ENCODE results near the gene MSX1. TPM values are rescaled to one million over a fixed set of nuclear protein-coding genes. Genes with fewer than 3 reads are reported as not detected.

Gene MSX1
- total and polyA plus RNA-seq, 2 of the 13 experiments (the other 11 are each of a cell fraction or from before 2014, with no cell fraction given), result 12.1 to 14.9 TPM

DNA sequence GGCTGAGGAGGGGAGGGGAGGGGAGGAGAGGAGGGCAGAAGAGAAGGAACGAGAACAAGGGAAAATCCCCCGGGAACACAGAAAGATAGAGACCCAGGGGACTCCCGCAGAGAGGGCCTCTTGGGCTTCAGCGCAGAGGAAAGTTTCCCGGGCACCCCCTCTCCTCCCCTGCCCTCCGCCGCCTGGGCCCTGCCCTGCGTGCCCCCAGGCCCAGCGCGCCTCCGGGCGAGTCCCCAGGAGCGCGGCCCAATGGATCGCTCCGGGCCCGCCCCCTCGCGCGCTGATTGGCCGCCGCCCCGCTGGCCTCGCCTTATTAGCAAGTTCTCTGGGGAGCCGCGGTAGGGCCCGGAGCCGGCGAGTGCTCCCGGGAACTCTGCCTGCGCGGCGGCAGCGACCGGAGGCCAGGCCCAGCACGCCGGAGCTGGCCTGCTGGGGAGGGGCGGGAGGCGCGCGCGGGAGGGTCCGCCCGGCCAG is at the start of gene MSX1 (continued):
- TF ChIP-seq ZNF496 (CRISPR knock-in tag; IDR thresholded peaks at IDR 0.05; ENCODE audit: insufficient replicate concordance) (no peak), XRCC5 (optimal IDR thresholded peaks at IDR 0.05; ENCODE audit: low read length) (peak; percentile 16), ELF1 (CRISPR knock-in tag; IDR thresholded peaks at IDR 0.05) (no peak), FOXC1 (CRISPR knock-in tag; IDR thresholded peaks at IDR 0.05; ENCODE audit: borderline replicate concordance) (no peak), ZNF780A (CRISPR knock-in tag; IDR thresholded peaks at IDR 0.05) (no peak), KLF16 (CRISPR knock-in tag; IDR thresholded peaks at IDR 0.05) (no peak), SETDB1 (CRISPR knock-in tag; IDR thresholded peaks at IDR 0.05; ENCODE audit: borderline replicate concordance) (no peak), ZSCAN21 (CRISPR knock-in tag; IDR thresholded peaks at IDR 0.05; ENCODE audit: borderline replicate concordance) (0 out of 2 replicates have a peak, but pooled peaks have one; percentile 15), ZNF788 (CRISPR knock-in tag; IDR thresholded peaks at IDR 0.05; ENCODE audit: borderline replicate concordance) (peak; percentile 21; the same call in 1 of the 2 replicates), ZNF713 (CRISPR knock-in tag; IDR thresholded peaks at IDR 0.05) (no peak), ZEB1 (IDR thresholded peaks at IDR 0.05; ENCODE audit: insufficient replicate concordance, low read depth) (no peak), ZMYM3 (CRISPR knock-in tag; IDR thresholded peaks at IDR 0.05) (no peak), SMAD1 (CRISPR knock-in tag; IDR thresholded peaks at IDR 0.05; ENCODE audit: borderline replicate concordance, low read depth) (no peak), HCFC1 (IDR thresholded peaks at IDR 0.05; ENCODE audit: low read depth, low read length) (no peak)
- TF ChIP-seq, protein P1, sequence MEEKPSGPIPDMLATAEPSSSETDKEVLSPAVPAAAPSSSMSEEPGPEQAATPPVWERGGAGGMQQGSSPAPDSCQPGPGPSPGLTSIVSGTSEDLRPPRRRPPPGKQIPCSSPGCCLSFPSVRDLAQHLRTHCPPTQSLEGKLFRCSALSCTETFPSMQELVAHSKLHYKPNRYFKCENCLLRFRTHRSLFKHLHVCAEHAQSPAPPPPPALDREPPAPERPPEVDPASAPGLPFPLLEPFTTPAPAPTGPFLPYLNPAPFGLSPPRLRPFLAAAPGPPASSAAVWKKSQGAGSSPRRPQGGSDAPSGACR (CRISPR knock-in tag; IDR thresholded peaks at IDR 0.05), result 0 out of 2 replicates have a peak, but pooled peaks have one; percentile 62
- TF ChIP-seq, protein P2, sequence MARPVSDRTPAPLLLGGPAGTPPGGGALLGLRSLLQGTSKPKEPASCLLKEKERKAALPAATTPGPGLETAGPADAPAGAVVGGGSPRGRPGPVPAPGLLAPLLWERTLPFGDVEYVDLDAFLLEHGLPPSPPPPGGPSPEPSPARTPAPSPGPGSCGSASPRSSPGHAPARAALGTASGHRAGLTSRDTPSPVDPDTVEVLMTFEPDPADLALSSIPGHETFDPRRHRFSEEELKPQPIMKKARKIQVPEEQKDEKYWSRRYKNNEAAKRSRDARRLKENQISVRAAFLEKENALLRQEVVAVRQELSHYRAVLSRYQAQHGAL (CRISPR knock-in tag; IDR thresholded peaks at IDR 0.05; ENCODE audit: not compliant biosample characterization), result peak; percentile 27
- TF ChIP-seq, protein P3, sequence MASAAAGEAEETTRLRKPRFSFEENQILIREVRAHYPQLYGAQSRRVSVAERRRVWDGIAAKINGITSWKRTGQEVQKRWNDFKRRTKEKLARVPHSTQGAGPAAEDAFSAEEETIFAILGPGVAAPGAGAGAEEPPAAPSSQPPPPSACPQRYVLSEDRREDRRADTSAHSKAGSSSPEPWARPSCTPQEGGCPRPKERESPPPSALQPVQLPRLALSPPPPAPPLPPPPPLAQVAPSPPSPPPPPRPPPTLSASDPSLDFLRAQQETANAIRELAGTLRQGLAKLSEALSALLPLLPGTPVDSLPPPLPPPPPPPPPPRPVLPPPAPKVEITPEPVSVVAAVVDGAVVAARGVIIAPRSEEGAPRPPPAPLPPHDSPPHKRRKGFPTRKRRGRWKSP (CRISPR knock-in tag; IDR thresholded peaks at IDR 0.05), result peak; percentile 54
- TF ChIP-seq, protein P4, sequence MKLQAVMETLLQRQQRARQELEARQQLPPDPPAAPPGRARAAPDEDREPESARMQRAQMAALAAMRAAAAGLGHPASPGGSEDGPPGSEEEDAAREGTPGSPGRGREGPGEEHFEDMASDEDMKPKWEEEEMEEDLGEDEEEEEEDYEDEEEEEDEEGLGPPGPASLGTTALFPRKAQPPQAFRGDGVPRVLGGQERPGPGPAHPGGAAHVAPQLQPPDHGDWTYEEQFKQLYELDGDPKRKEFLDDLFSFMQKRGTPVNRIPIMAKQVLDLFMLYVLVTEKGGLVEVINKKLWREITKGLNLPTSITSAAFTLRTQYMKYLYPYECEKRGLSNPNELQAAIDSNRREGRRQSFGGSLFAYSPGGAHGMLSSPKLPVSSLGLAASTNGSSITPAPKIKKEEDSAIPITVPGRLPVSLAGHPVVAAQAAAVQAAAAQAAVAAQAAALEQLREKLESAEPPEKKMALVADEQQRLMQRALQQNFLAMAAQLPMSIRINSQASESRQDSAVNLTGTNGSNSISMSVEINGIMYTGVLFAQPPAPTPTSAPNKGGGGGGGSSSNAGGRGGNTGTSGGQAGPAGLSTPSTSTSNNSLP (IDR thresholded peaks at IDR 0.05; ENCODE audit: low read depth, low read length), result no peak
- TF ChIP-seq, protein P5, sequence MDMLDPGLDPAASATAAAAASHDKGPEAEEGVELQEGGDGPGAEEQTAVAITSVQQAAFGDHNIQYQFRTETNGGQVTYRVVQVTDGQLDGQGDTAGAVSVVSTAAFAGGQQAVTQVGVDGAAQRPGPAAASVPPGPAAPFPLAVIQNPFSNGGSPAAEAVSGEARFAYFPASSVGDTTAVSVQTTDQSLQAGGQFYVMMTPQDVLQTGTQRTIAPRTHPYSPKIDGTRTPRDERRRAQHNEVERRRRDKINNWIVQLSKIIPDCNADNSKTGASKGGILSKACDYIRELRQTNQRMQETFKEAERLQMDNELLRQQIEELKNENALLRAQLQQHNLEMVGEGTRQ (IDR thresholded peaks at IDR 0.05; ENCODE audit: low read depth, low read length), result no peak
- TF ChIP-seq, protein P5 (CRISPR knock-in tag; IDR thresholded peaks at IDR 0.05; ENCODE audit: borderline replicate concordance), result no peak
- TF ChIP-seq, protein P6, sequence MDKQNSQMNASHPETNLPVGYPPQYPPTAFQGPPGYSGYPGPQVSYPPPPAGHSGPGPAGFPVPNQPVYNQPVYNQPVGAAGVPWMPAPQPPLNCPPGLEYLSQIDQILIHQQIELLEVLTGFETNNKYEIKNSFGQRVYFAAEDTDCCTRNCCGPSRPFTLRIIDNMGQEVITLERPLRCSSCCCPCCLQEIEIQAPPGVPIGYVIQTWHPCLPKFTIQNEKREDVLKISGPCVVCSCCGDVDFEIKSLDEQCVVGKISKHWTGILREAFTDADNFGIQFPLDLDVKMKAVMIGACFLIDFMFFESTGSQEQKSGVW (CRISPR knock-in tag; IDR thresholded peaks at IDR 0.05; ENCODE audit: borderline replicate concordance), result no peak
